ENCODE results near the gene SPTBN4. TPM values are rescaled to one million over a fixed set of nuclear protein-coding genes. Genes with fewer than 3 reads are reported as not detected.

SPTBN4 gene
- polyA plus RNA-seq, 4 donors: 1.0 to 2.0 (median 1.6) TPM

Other genes with a start within 250 kb of the SPTBN4 start
- under 1 TPM in 3 of 4 donors, not detected in 1; 0.10 to 0.19 (median 0.17) TPM for gene TTC9B, start 248.6 kb upstream of the SPTBN4 start, polyA plus RNA-seq (ENCODE audit: insufficient read length in 4 of 4)
- 1 to 10 TPM in 3 of 4 donors, under 1 TPM in 1; 0.55 to 1.8 (median 1.3) TPM for gene CCNP, start 240.3 kb upstream of the SPTBN4 start, polyA plus RNA-seq (ENCODE audit: insufficient read length in 4 of 4)
- gene AKT2, start 181.7 kb upstream of the SPTBN4 start, polyA plus RNA-seq (ENCODE audit: insufficient read length in 4 of 4): 100 to 1,000 TPM; 148 to 179 (median 157) TPM
- 10 to 100 TPM; 10.2 to 14.0 (median 12.3) TPM for gene C19orf47, start 118.6 kb upstream of the SPTBN4 start, polyA plus RNA-seq (ENCODE audit: insufficient read length in 4 of 4)
- gene PLD3, start 118.3 kb upstream of the SPTBN4 start, polyA plus RNA-seq (ENCODE audit: insufficient read length in 4 of 4): 100 to 1,000 TPM; 229 to 330 (median 257) TPM
- under 1 TPM; 0.10 to 0.19 (median 0.15) TPM for gene HIPK4, start 76.8 kb upstream of the SPTBN4 start, polyA plus RNA-seq (ENCODE audit: insufficient read length in 4 of 4)
- 10 to 100 TPM; 10.3 to 16.6 (median 11.7) TPM for gene PRX, start 53.6 kb upstream of the SPTBN4 start, polyA plus RNA-seq (ENCODE audit: insufficient read length in 4 of 4)
- gene SERTAD1, start 41.0 kb upstream of the SPTBN4 start, polyA plus RNA-seq (ENCODE audit: insufficient read length in 4 of 4): 10 to 100 TPM in 1 of 4 donors, 1 to 10 TPM in 3; 7.8 to 10.3 (median 8.4) TPM
- gene SERTAD3, start 22.7 kb upstream of the SPTBN4 start, polyA plus RNA-seq (ENCODE audit: insufficient read length in 4 of 4): 10 to 100 TPM; 35.5 to 41.4 (median 39.3) TPM
- gene BLVRB, start 1.3 kb upstream of the SPTBN4 start, polyA plus RNA-seq (ENCODE audit: insufficient read length in 4 of 4): 10 to 100 TPM; 41.4 to 61.2 (median 42.3) TPM
- gene SHKBP1, start 109.9 kb downstream of the SPTBN4 start, polyA plus RNA-seq (ENCODE audit: insufficient read length in 4 of 4): 10 to 100 TPM; 43.2 to 52.3 (median 47.2) TPM
- gene LTBP4, start 134.4 kb downstream of the SPTBN4 start, polyA plus RNA-seq (ENCODE audit: insufficient read length in 4 of 4): 100 to 1,000 TPM; 186 to 366 (median 197) TPM
- 10 to 100 TPM; 11.1 to 16.0 (median 12.6) TPM for gene NUMBL, start 223.7 kb downstream of the SPTBN4 start, polyA plus RNA-seq (ENCODE audit: insufficient read length in 4 of 4)
- gene COQ8B, start 249.9 kb downstream of the SPTBN4 start, polyA plus RNA-seq (ENCODE audit: insufficient read length in 4 of 4): 10 to 100 TPM; 32.4 to 45.2 (median 35.7) TPM